Keratinocyte (primary cell): ENCODE measurements around the gene AFF2.

Experiments
- EZH2 ChIP-seq: IDR thresholded peaks from one replicate; pipeline ENCODE4 v1.6.1; 2012; ENCODE audit warnings: inconsistent platforms, mild to moderate bottlenecking, low read length, moderate library complexity
- TF ChIP-seq, protein P1 (sequence below), 3 experiments: IDR thresholded peaks in 1 of 3; conservative IDR thresholded peaks in 1 of 3; optimal IDR thresholded peaks in 1 of 3; 2 replicates in 2 of 3; 3 replicates in 1 of 3; pipeline versions ENCODE3 to v1.5.1; 2011; ENCODE audit warnings: low read length in 3 of 3, mild to moderate bottlenecking in 3 of 3, moderate library complexity in 2 of 3, control low read depth in 1 of 3, inconsistent platforms in 1 of 3; ENCODE audit not compliant: insufficient read depth in 2 of 3; ENCODE audit errors: extremely low read depth in 1 of 3

DNA sequence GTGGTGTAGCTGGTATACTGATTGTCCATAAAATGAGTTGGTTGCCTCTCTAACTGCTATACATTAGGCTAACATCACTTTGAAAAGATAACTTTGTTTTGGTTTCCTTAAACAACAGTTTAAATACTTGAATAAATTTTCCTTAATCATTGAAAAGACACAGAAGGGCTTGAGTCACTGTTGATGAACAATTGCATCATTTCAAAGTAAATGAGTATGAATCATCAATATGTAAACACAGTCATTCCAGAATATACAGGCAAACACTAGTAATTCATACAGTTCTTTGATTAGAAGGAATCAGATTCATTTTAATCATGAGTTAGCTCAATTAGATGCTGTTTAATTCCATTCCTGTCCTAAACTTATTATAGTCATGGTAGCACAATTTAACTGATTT is 160.6 kb downstream of the AFF2 start:
- no peak for TF ChIP-seq EZH2
- TF ChIP-seq, protein P1, sequence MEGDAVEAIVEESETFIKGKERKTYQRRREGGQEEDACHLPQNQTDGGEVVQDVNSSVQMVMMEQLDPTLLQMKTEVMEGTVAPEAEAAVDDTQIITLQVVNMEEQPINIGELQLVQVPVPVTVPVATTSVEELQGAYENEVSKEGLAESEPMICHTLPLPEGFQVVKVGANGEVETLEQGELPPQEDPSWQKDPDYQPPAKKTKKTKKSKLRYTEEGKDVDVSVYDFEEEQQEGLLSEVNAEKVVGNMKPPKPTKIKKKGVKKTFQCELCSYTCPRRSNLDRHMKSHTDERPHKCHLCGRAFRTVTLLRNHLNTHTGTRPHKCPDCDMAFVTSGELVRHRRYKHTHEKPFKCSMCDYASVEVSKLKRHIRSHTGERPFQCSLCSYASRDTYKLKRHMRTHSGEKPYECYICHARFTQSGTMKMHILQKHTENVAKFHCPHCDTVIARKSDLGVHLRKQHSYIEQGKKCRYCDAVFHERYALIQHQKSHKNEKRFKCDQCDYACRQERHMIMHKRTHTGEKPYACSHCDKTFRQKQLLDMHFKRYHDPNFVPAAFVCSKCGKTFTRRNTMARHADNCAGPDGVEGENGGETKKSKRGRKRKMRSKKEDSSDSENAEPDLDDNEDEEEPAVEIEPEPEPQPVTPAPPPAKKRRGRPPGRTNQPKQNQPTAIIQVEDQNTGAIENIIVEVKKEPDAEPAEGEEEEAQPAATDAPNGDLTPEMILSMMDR (optimal IDR thresholded peaks at IDR 0.05 in 1 of 3, IDR thresholded peaks at IDR 0.05 in 1 of 3, conservative IDR thresholded peaks at IDR 0.05 in 1 of 3; ENCODE audit: extremely low read depth in 1 of 3, insufficient read depth in 2 of 3, low read length in 3 of 3): no peak
